Ishikawa (cell line): ENCODE results near the gene GASK1B.
A peak's percentile ranks its signal among the peaks of the same experiment; 100 is the strongest.

Experiments
- CEBPB ChIP-seq: IDR thresholded peaks from 2 replicates; pipeline ENCODE4 v1.6.1; 2012
- CREB1 ChIP-seq: IDR thresholded peaks from 2 replicates; pipeline ENCODE4 v1.6.1; 2012; ENCODE audit warnings: low read depth
- EGR1 ChIP-seq: IDR thresholded peaks from 2 replicates; pipeline ENCODE4 v1.6.1; 2012
- EP300 ChIP-seq: IDR thresholded peaks from 2 replicates; pipeline ENCODE4 v1.6.1; 2012; ENCODE audit warnings: borderline replicate concordance
- FOXM1 ChIP-seq: IDR thresholded peaks from 2 replicates; pipeline ENCODE4 v1.6.1; 2012; ENCODE audit warnings: low read depth, borderline replicate concordance
- MAX ChIP-seq: IDR thresholded peaks from 2 replicates; pipeline ENCODE4 v1.6.1; 2012
- NFIC ChIP-seq: IDR thresholded peaks from 2 replicates; pipeline ENCODE4 v1.6.1; 2012
- RAD21 ChIP-seq: IDR thresholded peaks from 2 replicates; pipeline ENCODE4 v1.6.1; 2012; ENCODE audit warnings: low read depth
- REST ChIP-seq: IDR thresholded peaks from 2 replicates; pipeline ENCODE4 v1.6.1; 2012; ENCODE audit warnings: low read depth, mild to moderate bottlenecking
- TAF1 ChIP-seq: IDR thresholded peaks from 2 replicates; pipeline ENCODE4 v1.6.1; 2012; ENCODE audit warnings: low read depth, mild to moderate bottlenecking
- TCF12 ChIP-seq: IDR thresholded peaks from 2 replicates; pipeline ENCODE4 v1.6.1; 2012; ENCODE audit warnings: low read depth
- TEAD4 ChIP-seq: IDR thresholded peaks from 2 replicates; pipeline ENCODE4 v1.6.1; 2012
- USF1 ChIP-seq: IDR thresholded peaks from 2 replicates; pipeline ENCODE4 v1.6.1; 2012
- YY1 ChIP-seq: IDR thresholded peaks from 2 replicates; pipeline ENCODE4 v1.6.1; 2012; ENCODE audit warnings: low read depth
- ZBTB7A ChIP-seq: IDR thresholded peaks from 2 replicates; pipeline ENCODE4 v1.6.1; 2012; ENCODE audit warnings: low read depth

The GASK1B gene

GRCh38 chr4:158172261-158173258, at the start of gene GASK1B:
GASK1B (minus strand) TSS chr4:158173025; CDS start chr4:158171375, 1,650 bp downstream.
- peak; percentile 85 for TF ChIP-seq RAD21
- TF ChIP-seq YY1 = no peak
- peak; percentile 21; the same call in 1 of the 2 replicates for TF ChIP-seq FOXM1

- TF ChIP-seq EP300 (no peak), ZBTB7A (no peak), REST (no peak), EGR1 (no peak), CREB1 (no peak), RAD21 (no peak), TEAD4 (no peak), FOXM1 (no peak), MAX (no peak), NFIC (no peak), TCF12 (no peak), TAF1 (no peak), CEBPB (no peak)
Measured at GRCh38 chr4:158219623-158220022, 46.8 kb upstream of the GASK1B start.

- TF ChIP-seq USF1 (no peak), EGR1 (no peak), EP300 (no peak), YY1 (no peak), FOXM1 (no peak), REST (no peak), ZBTB7A (no peak), TCF12 (no peak), TEAD4 (no peak), RAD21 (no peak)
Measured at GRCh38 chr4:158217763-158218162, 44.9 kb upstream of the GASK1B start.

GRCh38 chr4:158214856-158215255, 42.0 kb upstream of the GASK1B start:
- TF ChIP-seq EGR1 = no peak
- no peak for TF ChIP-seq REST
- TF ChIP-seq TEAD4 = no peak
- TF ChIP-seq FOXM1 = no peak
- no peak for TF ChIP-seq CEBPB
- no peak for TF ChIP-seq NFIC
- TF ChIP-seq USF1 = no peak

- TF ChIP-seq USF1 (no peak), CREB1 (no peak), ZBTB7A (no peak), MAX (no peak), NFIC (no peak), TEAD4 (no peak), TAF1 (no peak), TCF12 (no peak), RAD21 (no peak), FOXM1 (no peak), CEBPB (no peak), YY1 (no peak), REST (no peak), EP300 (no peak), EGR1 (no peak)
Measured at GRCh38 chr4:158213466-158213865, 40.6 kb upstream of the GASK1B start.
